Vagina (tissue), 2 donors: ENCODE measurements around the gene ASIC3.

Experiments
- CTCF ChIP-seq, 3 experiments: fragments of 450-650 bp in 2 of 3; fragments of 200-600 bp in 1 of 3; sonication (generic) in 1 of 3; IDR thresholded peaks; one replicate each; pipeline ENCODE4 v1.5.1; 2017 to 2019; ENCODE audit warnings: antibody characterized with exemption in 3 of 3, mild to moderate bottlenecking in 2 of 3, moderate library complexity in 2 of 3
- POLR2A ChIP-seq, 2 donors: fragments of 450-650 bp; IDR thresholded peaks; one replicate each; pipeline ENCODE4 v1.6.1; 2017; ENCODE audit warnings: antibody characterized with exemption in 2 of 2, mild to moderate bottlenecking in 2 of 2, moderate library complexity in 2 of 2

- no peak for TF ChIP-seq CTCF (IDR thresholded peaks at IDR 0.05)
- TF ChIP-seq POLR2A (IDR thresholded peaks at IDR 0.05): peak in 1 of 2 donors; percentile 60
These were observed 37.6 kb downstream of the ASIC3 start, which contains the start of gene AGAP3 for GRCh38 chr7:151085691-151086620.
